Measurements from ENCODE around the gene EDRF1. TPM values are rescaled to one million over a fixed set of nuclear protein-coding genes. Genes with fewer than 3 reads are reported as not detected.
"Not testable (repeated sequence)": the region's sequence is repeated elsewhere in the genome, so short reads cannot be mapped to it uniquely, and the experiment has no call there.

The EDRF1 gene
- total RNA-seq, 1 donor from 2014 or later: 15.2 TPM

DNA sequence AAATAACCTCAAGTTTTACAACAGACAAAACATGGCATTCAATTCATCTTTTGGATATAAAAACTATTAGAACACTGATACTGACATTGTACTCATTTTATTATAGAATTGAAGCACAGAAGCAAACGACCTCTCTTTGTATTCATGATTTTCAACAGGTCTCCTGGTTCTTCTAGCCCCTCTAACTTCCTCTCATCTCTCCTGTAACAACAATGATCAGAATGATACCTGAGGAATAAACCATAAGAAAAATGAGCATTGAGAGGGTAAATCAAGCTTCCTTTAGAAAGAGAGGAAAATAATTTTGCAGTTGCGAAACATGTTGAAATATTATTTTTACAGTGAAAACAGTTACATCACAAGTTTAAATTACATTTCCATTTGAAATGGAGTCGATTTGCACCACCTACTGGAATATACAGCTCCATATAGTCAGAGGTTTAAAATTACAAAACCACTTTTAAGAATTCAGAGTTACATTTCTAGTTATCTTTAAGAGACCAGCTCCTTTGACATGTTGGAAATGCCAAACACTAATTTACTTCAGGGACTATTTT is 19.1 kb upstream of the EDRF1 start:
- no peak for DNase-seq (ENCODE audit: low read depth)
- TF ChIP-seq, protein P1, sequence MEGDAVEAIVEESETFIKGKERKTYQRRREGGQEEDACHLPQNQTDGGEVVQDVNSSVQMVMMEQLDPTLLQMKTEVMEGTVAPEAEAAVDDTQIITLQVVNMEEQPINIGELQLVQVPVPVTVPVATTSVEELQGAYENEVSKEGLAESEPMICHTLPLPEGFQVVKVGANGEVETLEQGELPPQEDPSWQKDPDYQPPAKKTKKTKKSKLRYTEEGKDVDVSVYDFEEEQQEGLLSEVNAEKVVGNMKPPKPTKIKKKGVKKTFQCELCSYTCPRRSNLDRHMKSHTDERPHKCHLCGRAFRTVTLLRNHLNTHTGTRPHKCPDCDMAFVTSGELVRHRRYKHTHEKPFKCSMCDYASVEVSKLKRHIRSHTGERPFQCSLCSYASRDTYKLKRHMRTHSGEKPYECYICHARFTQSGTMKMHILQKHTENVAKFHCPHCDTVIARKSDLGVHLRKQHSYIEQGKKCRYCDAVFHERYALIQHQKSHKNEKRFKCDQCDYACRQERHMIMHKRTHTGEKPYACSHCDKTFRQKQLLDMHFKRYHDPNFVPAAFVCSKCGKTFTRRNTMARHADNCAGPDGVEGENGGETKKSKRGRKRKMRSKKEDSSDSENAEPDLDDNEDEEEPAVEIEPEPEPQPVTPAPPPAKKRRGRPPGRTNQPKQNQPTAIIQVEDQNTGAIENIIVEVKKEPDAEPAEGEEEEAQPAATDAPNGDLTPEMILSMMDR (IDR thresholded peaks at IDR 0.05; ENCODE audit: insufficient read depth, low read length, poor library complexity, severe bottlenecking): no peak
- Histone ChIP-seq H3K4me3 (ENCODE audit: low read depth, low read length) (no peak overlapping the region), H3K36me3 (ENCODE audit: control insufficient read depth, insufficient read depth, low read length) (no peaks in the 10 kb centered on the region), H3K27me3 (ENCODE audit: control insufficient read depth, insufficient read depth, low read length) (peaks cover 24% of the 10 kb centered on the region)

GRCh38 chr10:125707541-125708468 is 11.7 kb upstream of the EDRF1 start:
- Histone ChIP-seq H3K36me3 (ENCODE audit: control insufficient read depth, insufficient read depth, low read length) (no peaks in the 10 kb centered on the region), H3K27me3 (ENCODE audit: control insufficient read depth, insufficient read depth, low read length) (no peaks in the 10 kb centered on the region), H3K4me3 (ENCODE audit: low read depth, low read length) (no peak overlapping the region)
- peak; percentile 49 for DNase-seq (ENCODE audit: low read depth)
- TF ChIP-seq, protein P1 (IDR thresholded peaks at IDR 0.05; ENCODE audit: insufficient read depth, low read length, poor library complexity, severe bottlenecking): no peak

DNA sequence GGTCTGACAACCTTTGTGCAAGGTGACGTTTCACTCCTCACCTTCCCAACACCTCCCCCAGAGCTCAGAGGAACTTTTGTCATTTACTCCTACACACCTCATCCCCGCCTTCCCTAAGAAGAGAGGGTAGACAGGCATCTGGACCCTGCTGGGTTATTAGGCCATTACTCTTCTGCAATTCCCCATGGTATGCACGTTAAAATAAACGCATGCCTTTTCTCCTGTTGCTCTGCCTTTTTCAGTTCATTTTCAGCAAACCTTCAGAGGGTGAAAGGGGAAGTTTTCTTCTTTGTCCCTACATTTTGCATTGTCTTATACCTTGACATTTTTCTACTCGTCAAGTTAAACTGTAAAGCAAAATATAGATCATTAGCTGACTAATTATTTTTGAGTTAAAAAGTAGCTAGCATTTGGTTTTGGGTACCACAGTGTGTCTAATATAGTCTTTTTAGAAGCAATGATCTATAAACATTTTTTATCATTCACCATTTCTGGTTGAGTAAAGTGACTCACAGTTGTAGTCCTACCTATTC is 10.5 kb upstream of the EDRF1 start:
- Histone ChIP-seq H3K36me3 (ENCODE audit: control insufficient read depth, insufficient read depth, low read length) (no peaks in the 10 kb centered on the region), H3K27me3 (ENCODE audit: control insufficient read depth, insufficient read depth, low read length) (no peaks in the 10 kb centered on the region), H3K4me3 (ENCODE audit: low read depth, low read length) (no peak overlapping the region)
- DNase-seq (ENCODE audit: low read depth): no peak
- TF ChIP-seq, protein P1 (IDR thresholded peaks at IDR 0.05; ENCODE audit: insufficient read depth, low read length, poor library complexity, severe bottlenecking): no peak

- no peaks in the 10 kb centered on the region for H3K36me3 ChIP-seq (ENCODE audit: control insufficient read depth, insufficient read depth, low read length)
- no peak for DNase-seq (ENCODE audit: low read depth)
- no peaks in the 10 kb centered on the region for H3K27me3 ChIP-seq (ENCODE audit: control insufficient read depth, insufficient read depth, low read length)
- no peak overlapping the region for H3K4me3 ChIP-seq (ENCODE audit: low read depth, low read length)
- TF ChIP-seq, protein P1 (IDR thresholded peaks at IDR 0.05; ENCODE audit: insufficient read depth, low read length, poor library complexity, severe bottlenecking): no peak
Measured at GRCh38 chr10:125709553-125710474, 9.7 kb upstream of the EDRF1 start.

- H3K4me3 ChIP-seq (ENCODE audit: low read depth, low read length): no peak overlapping the region
- H3K27me3 ChIP-seq (ENCODE audit: control insufficient read depth, insufficient read depth, low read length): no peaks in the 10 kb centered on the region
- TF ChIP-seq, protein P1 (IDR thresholded peaks at IDR 0.05; ENCODE audit: insufficient read depth, low read length, poor library complexity, severe bottlenecking): no peak
Measured at GRCh38 chr10:125711110-125711750, 8.3 kb upstream of the EDRF1 start.

DNA sequence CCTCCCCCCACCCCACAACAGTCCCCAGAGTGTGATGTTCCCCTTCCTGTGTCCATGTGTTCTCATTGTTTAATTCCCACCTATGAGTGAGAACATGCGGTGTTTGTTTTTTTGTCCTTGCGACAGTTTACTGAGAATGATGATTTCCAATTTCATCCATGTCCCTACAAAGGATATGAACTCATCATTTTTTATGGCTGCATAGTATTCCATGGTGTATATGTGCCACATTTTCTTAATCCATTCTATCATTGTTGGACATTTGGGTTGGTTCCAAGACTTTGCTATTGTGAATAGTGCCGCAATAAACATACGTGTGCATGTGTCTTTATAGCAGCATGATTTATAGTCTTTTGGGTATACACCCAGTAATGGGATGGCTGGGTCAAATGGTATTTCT is 4.8 kb upstream of the EDRF1 start:
- not testable (repeated sequence) for DNase-seq (ENCODE audit: low read depth); H3K27me3 ChIP-seq (ENCODE audit: control insufficient read depth, insufficient read depth, low read length); H3K36me3 ChIP-seq (ENCODE audit: control insufficient read depth, insufficient read depth, low read length)

More at GRCh38 chr10:125711110-125711750, 8.3 kb upstream of the EDRF1 start:
- no peak for DNase-seq (ENCODE audit: low read depth)
- no peaks in the 10 kb centered on the region for H3K36me3 ChIP-seq (ENCODE audit: control insufficient read depth, insufficient read depth, low read length)

More for the DNA sequence above, 4.8 kb upstream of the EDRF1 start:
- not testable (repeated sequence) for H3K4me3 ChIP-seq (ENCODE audit: low read depth, low read length)

Measured in kidney epithelial cell (primary cell).